ENCODE results near the gene ATP8B2.
"Not testable (repeated sequence)": the region's sequence is repeated elsewhere in the genome, so short reads cannot be mapped to it uniquely, and the experiment has no call there.

The ATP8B2 gene

GRCh38 chr1:154352581-154353459 lies 27.5 kb downstream of the ATP8B2 start:
- peaks cover 19% of the 10 kb centered on the region for H3K36me3 ChIP-seq (ENCODE audit: control insufficient read depth, insufficient read depth, low read length)

DNA sequence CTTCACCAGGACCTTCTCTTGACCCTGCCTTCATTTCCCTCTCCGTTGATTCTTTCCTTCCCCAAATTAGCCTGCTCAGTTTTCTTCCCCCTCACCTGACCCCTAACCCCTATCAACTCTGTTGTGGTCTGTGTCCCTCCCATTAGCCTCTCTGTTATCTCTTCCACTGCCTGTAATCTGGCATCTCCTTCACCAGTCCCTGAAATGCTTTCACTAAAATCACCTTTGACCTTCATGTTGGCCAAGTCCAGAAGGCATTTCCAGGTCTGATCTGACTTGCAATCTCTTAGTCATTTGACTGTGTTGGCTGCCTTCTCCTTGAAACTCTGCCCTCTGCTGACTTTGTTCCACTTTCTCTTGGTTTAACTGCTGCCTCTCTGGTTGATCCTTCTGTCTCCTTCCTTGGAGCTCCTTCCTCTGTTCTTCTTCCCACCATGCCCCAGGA lies 28.2 kb downstream of the ATP8B2 start:
- Histone ChIP-seq H3K9ac (ENCODE audit: low read depth, low read length) (peak overlapping the region; percentile 24), H3K4me1 (ENCODE audit: control insufficient read depth, insufficient read depth, low read length) (peaks cover 4% of the 10 kb centered on the region), H3K36me3 (ENCODE audit: control insufficient read depth, insufficient read depth, low read length) (peaks cover 12% of the 10 kb centered on the region), H3K4me3 (ENCODE audit: low read depth, low read length) (peak overlapping the region; percentile 87), H3K27me3 (ENCODE audit: control insufficient read depth, insufficient read depth, low read length) (peaks cover 3% of the 10 kb centered on the region), H3K9me3 (ENCODE audit: control insufficient read depth, insufficient read depth, low read length) (no peaks in the 10 kb centered on the region)

More at GRCh38 chr1:154352581-154353459, 27.5 kb downstream of the ATP8B2 start:
- Histone ChIP-seq H3K9ac (ENCODE audit: low read depth, low read length) (peak overlapping the region; percentile 76), H3K9me3 (ENCODE audit: control insufficient read depth, insufficient read depth, low read length) (no peaks in the 10 kb centered on the region), H3K4me1 (ENCODE audit: control insufficient read depth, insufficient read depth, low read length) (peaks cover 4% of the 10 kb centered on the region), H3K27me3 (ENCODE audit: control insufficient read depth, insufficient read depth, low read length) (peaks cover 3% of the 10 kb centered on the region), H3K4me3 (ENCODE audit: low read depth, low read length) (peak overlapping the region; percentile 87)

DNA sequence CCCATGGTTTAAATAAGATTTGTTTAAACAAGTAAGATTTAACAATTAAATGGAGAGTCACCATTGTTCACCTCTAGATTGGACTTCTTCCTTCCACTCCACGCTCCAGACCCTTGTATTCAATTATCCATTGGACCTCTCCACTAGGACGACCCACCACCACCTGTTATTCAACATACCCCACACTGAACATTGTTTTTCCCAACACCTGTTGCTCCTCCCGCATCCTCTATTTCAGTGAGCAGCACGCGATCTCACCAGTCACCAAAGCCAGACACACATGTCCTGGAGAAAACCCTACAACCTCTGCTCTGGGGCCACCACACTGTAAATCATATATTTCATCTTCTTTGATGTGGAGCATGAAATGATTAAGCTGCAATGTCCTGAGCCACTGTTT lies 28.6 kb downstream of the ATP8B2 start:
- no peak overlapping the region for H3K4me3 ChIP-seq (ENCODE audit: low read depth, low read length)
- H3K9ac ChIP-seq (ENCODE audit: low read depth, low read length) = peak overlapping the region; percentile 24
- H3K4me1 ChIP-seq (ENCODE audit: control insufficient read depth, insufficient read depth, low read length) = peaks cover 4% of the 10 kb centered on the region
- peaks cover 7% of the 10 kb centered on the region for H3K36me3 ChIP-seq (ENCODE audit: control insufficient read depth, insufficient read depth, low read length)
- peaks cover 3% of the 10 kb centered on the region for H3K27me3 ChIP-seq (ENCODE audit: control insufficient read depth, insufficient read depth, low read length)
- H3K9me3 ChIP-seq (ENCODE audit: control insufficient read depth, insufficient read depth, low read length) = no peaks in the 10 kb centered on the region

DNA sequence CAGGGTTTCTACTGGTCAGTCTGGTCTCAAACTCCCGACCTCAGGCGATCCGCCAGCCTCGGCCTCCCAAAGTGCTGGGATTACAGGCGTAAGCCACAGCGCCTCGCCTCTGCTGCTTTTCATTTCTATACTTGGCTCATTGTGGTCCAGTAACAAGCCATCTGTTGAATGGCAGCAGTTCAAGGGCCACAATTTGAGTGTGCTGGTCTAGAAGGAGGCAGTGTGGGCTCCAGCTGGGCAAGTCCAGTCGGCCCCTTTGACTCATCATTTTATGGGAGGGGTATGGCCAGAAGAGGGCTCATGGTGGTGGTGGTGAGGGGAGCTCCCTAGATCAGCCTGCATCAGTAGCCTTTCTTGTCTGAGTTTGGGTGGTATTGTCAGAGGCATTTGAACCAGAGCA lies 33.2 kb downstream of the ATP8B2 start:
- Histone ChIP-seq H3K36me3 (ENCODE audit: control insufficient read depth, insufficient read depth, low read length) (no peaks in the 10 kb centered on the region), H3K27me3 (ENCODE audit: control insufficient read depth, insufficient read depth, low read length) (peaks cover 3% of the 10 kb centered on the region), H3K4me3 (ENCODE audit: low read depth, low read length) (no peak overlapping the region), H3K9me3 (ENCODE audit: control insufficient read depth, insufficient read depth, low read length) (peaks cover 3% of the 10 kb centered on the region), H3K4me1 (ENCODE audit: control insufficient read depth, insufficient read depth, low read length) (peaks cover 2% of the 10 kb centered on the region), H3K9ac (ENCODE audit: low read depth, low read length) (no peak overlapping the region)

DNA sequence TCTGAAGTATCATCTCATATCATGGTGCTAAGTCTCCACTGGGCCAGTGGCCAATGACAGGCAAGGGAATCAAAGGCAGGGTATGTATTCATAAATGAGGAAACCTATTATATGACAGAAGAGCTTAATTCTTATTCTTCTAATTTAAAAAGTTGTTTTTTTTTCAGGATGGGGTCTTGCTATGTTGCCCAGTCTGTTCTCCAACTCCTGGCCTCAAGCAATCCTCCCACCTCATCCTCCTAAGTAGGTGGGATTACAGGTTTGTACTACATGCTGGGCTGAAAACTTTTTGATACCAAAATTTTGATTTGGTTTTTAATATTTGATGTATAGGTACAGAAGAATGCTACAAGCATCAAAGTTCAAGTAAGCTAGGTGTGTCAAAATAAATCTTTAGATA lies 35.0 kb downstream of the ATP8B2 start:
- no peaks in the 10 kb centered on the region for H3K27me3 ChIP-seq (ENCODE audit: control insufficient read depth, insufficient read depth, low read length)
- no peak overlapping the region for H3K9ac ChIP-seq (ENCODE audit: low read depth, low read length)

DNA sequence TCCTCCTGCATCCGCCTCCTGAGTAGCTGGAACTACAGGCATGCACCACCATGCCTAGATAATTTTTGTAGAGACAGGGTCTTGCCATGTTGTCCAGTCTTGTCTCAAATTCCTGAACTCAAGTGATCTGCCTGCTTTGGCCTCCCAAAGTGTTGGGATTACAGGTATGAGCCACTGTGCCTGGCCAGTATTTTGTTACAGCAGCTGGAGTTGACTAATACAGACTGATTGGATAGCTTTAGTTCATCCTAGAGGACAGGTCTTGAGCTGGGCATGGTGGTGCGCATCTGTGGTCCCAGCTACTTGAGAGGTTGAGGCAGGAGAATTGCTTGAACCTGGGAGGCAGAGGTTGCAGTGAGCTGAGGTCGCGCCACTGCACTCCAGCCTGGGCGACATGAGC lies 35.6 kb downstream of the ATP8B2 start:
- H3K27me3 ChIP-seq (ENCODE audit: control insufficient read depth, insufficient read depth, low read length); H3K9ac ChIP-seq (ENCODE audit: low read depth, low read length); H3K36me3 ChIP-seq (ENCODE audit: control insufficient read depth, insufficient read depth, low read length); H3K4me3 ChIP-seq (ENCODE audit: low read depth, low read length); H3K9me3 ChIP-seq (ENCODE audit: control insufficient read depth, insufficient read depth, low read length); H3K4me1 ChIP-seq (ENCODE audit: control insufficient read depth, insufficient read depth, low read length): not testable (repeated sequence)

More for the DNA sequence above, 35.0 kb downstream of the ATP8B2 start:
- Histone ChIP-seq H3K4me1 (ENCODE audit: control insufficient read depth, insufficient read depth, low read length) (no peaks in the 10 kb centered on the region), H3K4me3 (ENCODE audit: low read depth, low read length) (no peak overlapping the region), H3K36me3 (ENCODE audit: control insufficient read depth, insufficient read depth, low read length) (no peaks in the 10 kb centered on the region), H3K9me3 (ENCODE audit: control insufficient read depth, insufficient read depth, low read length) (peaks cover 3% of the 10 kb centered on the region)

DNA sequence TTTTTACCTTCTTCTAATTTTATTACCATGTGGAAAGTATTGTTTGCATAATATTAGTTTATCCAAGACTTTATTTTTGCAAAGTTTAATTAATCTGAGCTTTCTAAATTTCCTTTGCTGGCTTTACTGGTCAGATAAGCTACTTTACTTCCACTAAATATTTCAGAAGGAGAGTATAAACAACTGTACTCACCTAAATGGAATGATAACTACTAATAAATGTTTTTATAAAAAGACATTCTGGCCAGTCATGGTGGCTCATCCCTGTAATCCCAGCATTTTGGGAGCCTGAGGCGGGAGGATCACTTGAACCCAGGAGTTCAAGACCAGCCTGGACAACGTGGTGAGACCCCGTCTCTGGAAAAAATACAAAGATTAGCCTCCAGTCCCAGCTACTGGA lies 36.0 kb downstream of the ATP8B2 start:
- Histone ChIP-seq H3K9ac (ENCODE audit: low read depth, low read length) (no peak overlapping the region), H3K36me3 (ENCODE audit: control insufficient read depth, insufficient read depth, low read length) (no peaks in the 10 kb centered on the region), H3K4me3 (ENCODE audit: low read depth, low read length) (no peak overlapping the region), H3K4me1 (ENCODE audit: control insufficient read depth, insufficient read depth, low read length) (no peaks in the 10 kb centered on the region), H3K27me3 (ENCODE audit: control insufficient read depth, insufficient read depth, low read length) (no peaks in the 10 kb centered on the region), H3K9me3 (ENCODE audit: control insufficient read depth, insufficient read depth, low read length) (peaks cover 3% of the 10 kb centered on the region)

- no peaks in the 10 kb centered on the region for H3K27me3 ChIP-seq (ENCODE audit: control insufficient read depth, insufficient read depth, low read length)
- H3K9me3 ChIP-seq (ENCODE audit: control insufficient read depth, insufficient read depth, low read length) = no peaks in the 10 kb centered on the region
- H3K4me1 ChIP-seq (ENCODE audit: control insufficient read depth, insufficient read depth, low read length) = no peaks in the 10 kb centered on the region
- H3K36me3 ChIP-seq (ENCODE audit: control insufficient read depth, insufficient read depth, low read length) = no peaks in the 10 kb centered on the region
- no peak overlapping the region for H3K4me3 ChIP-seq (ENCODE audit: low read depth, low read length)
- no peak overlapping the region for H3K9ac ChIP-seq (ENCODE audit: low read depth, low read length)
Measured at GRCh38 chr1:154371436-154371835, 46.1 kb downstream of the ATP8B2 start.

DNA sequence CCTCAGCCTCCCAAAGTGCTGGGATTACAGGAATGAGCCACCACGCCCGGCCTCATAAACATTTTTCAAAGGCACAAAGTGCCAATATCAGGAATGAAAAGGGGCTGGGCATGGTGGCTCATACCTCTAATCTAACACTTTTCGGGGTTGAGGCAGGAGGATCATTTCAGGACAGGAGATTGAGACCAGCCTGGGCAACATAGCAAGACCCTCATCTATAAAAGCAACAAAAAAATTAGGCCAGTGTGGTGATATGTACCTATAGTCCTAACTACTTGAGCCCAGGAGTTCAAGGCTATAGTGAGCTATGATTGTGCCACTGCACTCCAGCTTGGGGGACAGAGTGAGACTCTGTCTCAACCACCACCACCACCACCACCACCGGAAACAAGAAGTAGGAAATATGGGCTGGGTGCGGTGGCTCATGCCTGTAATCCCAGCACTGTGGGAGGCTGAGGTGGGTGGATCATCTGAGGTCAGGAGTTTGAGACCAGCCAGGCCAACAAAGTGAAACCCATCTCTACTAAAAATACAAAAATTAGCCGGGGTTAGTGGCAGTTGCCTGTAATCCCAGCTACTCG lies 48.5 kb downstream of the ATP8B2 start:
- H3K4me1 ChIP-seq (ENCODE audit: control insufficient read depth, insufficient read depth, low read length); H3K9me3 ChIP-seq (ENCODE audit: control insufficient read depth, insufficient read depth, low read length); H3K27me3 ChIP-seq (ENCODE audit: control insufficient read depth, insufficient read depth, low read length); H3K4me3 ChIP-seq (ENCODE audit: low read depth, low read length); H3K9ac ChIP-seq (ENCODE audit: low read depth, low read length); H3K36me3 ChIP-seq (ENCODE audit: control insufficient read depth, insufficient read depth, low read length): not testable (repeated sequence)

- Histone ChIP-seq H3K4me3 (ENCODE audit: low read depth, low read length) (no peak overlapping the region), H3K36me3 (ENCODE audit: control insufficient read depth, insufficient read depth, low read length) (no peaks in the 10 kb centered on the region), H3K9me3 (ENCODE audit: control insufficient read depth, insufficient read depth, low read length) (no peaks in the 10 kb centered on the region), H3K9ac (ENCODE audit: low read depth, low read length) (no peak overlapping the region), H3K27me3 (ENCODE audit: control insufficient read depth, insufficient read depth, low read length) (no peaks in the 10 kb centered on the region), H3K4me1 (ENCODE audit: control insufficient read depth, insufficient read depth, low read length) (no peaks in the 10 kb centered on the region)
Measured at GRCh38 chr1:154379301-154379700, 54.0 kb downstream of the ATP8B2 start.

DNA sequence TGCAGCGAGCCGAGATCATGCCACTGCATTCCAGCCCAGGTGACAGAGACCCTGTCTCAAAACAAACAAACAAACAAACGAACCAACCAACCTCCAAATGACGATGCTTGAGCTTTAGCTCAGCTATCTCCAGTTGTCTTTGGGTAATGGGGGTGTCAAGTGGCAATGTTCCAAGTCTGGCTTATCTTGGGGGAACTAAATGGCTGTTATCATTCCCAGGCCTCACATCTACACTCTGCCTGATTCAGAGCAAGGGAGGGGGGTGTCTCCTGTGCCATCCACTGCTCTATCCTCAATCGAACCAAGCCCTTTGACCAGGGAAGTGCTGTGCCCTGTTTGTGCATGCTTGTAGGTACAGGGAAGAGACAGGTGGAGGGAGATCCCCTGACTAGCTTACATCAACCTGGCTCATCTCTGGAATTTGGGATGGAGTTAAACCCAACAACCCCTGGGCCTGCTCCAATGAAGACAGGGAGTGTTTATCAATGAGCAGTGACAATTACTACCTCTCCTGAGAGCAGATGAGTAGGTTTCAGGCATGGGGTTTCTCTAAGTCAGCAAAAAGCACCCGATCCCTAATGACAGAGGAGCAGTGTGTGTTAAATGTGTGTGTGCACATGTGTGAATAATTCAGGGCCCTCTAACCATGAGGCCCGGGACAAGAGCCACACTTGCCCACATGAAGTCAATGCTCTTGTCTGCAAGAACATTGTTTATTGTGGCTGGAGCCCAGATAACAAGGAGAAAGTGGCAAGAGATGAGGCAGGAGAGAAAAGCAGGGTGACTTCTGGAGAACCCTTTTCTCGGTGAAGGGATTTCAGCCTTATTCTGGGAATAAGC lies 59.5 kb downstream of the ATP8B2 start:
- Histone ChIP-seq H3K4me3 (ENCODE audit: low read depth, low read length) (no peak overlapping the region), H3K4me1 (ENCODE audit: control insufficient read depth, insufficient read depth, low read length) (peaks cover 6% of the 10 kb centered on the region), H3K9ac (ENCODE audit: low read depth, low read length) (no peak overlapping the region), H3K9me3 (ENCODE audit: control insufficient read depth, insufficient read depth, low read length) (no peaks in the 10 kb centered on the region), H3K27me3 (ENCODE audit: control insufficient read depth, insufficient read depth, low read length) (no peaks in the 10 kb centered on the region), H3K36me3 (ENCODE audit: control insufficient read depth, insufficient read depth, low read length) (no peaks in the 10 kb centered on the region)

All from iPS-15b (cell line).